ENCODE results near the gene PCSK6.

DNA sequence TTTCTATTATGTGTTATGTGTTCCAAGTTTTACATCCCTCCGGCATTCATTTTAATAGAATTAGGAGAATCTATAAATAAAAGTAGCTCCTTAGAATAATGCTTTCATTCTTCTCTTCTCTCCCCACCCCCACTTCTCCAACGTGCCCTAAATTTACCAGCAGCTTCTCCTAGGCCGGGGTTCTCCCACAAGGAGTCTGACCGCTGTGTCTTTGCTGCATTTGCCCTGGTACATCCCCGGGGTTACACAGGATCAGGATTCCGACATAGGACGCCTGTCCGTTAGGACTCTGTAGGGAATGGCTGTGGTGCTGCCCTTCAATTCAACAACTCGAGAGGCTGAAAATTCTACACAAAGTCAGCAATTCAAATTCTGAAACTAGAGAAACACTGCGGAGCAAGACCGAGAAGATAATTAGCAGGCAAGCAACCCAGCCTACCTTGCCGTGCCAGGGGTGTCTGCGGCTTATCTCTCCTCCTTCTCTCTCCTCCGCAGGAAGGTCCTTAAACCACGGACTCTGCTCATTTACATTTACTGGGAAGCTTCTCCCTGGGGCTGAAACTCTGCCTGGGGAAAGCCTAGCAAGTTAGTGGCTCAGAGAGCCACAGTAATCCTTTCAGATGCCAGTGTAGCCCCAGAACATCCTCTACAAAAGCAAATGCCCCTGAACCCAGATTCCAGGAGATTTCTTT, 18.8 kb downstream of the PCSK6 start:
- TF ChIP-seq CTCF (IDR thresholded peaks at IDR 0.05) (no peak), POLR2A (IDR thresholded peaks at IDR 0.05) (no peak)

All from uterus (tissue), 2 donors.